NCI-H187 (cell line): ENCODE results near the gene LRRFIP1.

Experiments used
- DNase-seq, 2 experiments: peaks; one replicate each; lab custom pipeline; 2025; lab: John Stamatoyannopoulos, UW

The LRRFIP1 gene

GRCh38 chr2:237704501-237705434, 77.4 kb downstream of the LRRFIP1 start:
- no peak for DNase-seq

GRCh38 chr2:237706257-237706656, 78.9 kb downstream of the LRRFIP1 start:
- DNase-seq: no peak

- no peak for DNase-seq
Measured at GRCh38 chr2:237708065-237708398, 80.6 kb downstream of the LRRFIP1 start.

GRCh38 chr2:237708491-237708890, 81.1 kb downstream of the LRRFIP1 start:
- no peak for DNase-seq

GRCh38 chr2:237708961-237709360, 81.6 kb downstream of the LRRFIP1 start:
- DNase-seq: no peak

- DNase-seq: no peak
Measured at GRCh38 chr2:237711458-237712150, 84.2 kb downstream of the LRRFIP1 start.

- DNase-seq: no peak
Measured at GRCh38 chr2:237712477-237713377, 85.3 kb downstream of the LRRFIP1 start.

- DNase-seq: no peak
Measured at GRCh38 chr2:237714690-237715458, 87.5 kb downstream of the LRRFIP1 start.

GRCh38 chr2:237715459-237715947, 88.1 kb downstream of the LRRFIP1 start:
- DNase-seq: no peak

GRCh38 chr2:237716011-237716410, 88.6 kb downstream of the LRRFIP1 start:
- DNase-seq: no peak

GRCh38 chr2:237717366-237718276, 90.2 kb downstream of the LRRFIP1 start:
- no peak for DNase-seq

- DNase-seq: no peak
Measured at GRCh38 chr2:237718277-237718634, 90.9 kb downstream of the LRRFIP1 start.

- DNase-seq: no peak
Measured at GRCh38 chr2:237720444-237720843, 93.1 kb downstream of the LRRFIP1 start.

GRCh38 chr2:237720957-237721356, 93.6 kb downstream of the LRRFIP1 start:
- DNase-seq: no peak

- DNase-seq: no peak
Measured at GRCh38 chr2:237721458-237721857, 94.1 kb downstream of the LRRFIP1 start.

GRCh38 chr2:237722616-237723015, 95.2 kb downstream of the LRRFIP1 start:
- DNase-seq: no peak

- no peak for DNase-seq
Measured at GRCh38 chr2:237723023-237723422, 95.6 kb downstream of the LRRFIP1 start.

- no peak for DNase-seq
Measured at GRCh38 chr2:237723602-237724001, 96.2 kb downstream of the LRRFIP1 start.

GRCh38 chr2:237724811-237725478, 97.6 kb downstream of the LRRFIP1 start:
- DNase-seq: peak; percentile 28 to 37

- no peak for DNase-seq
Measured at GRCh38 chr2:237725661-237726060, 98.3 kb downstream of the LRRFIP1 start.
